Heart left ventricle (tissue), 13 donors: Measurements from ENCODE around the gene TRRAP.

Source experiments
- POLR2A ChIP-seq, 2 donors: fragments of 450-650 bp; IDR thresholded peaks; one replicate each; pipeline ENCODE4 v1.6.1; 2017; ENCODE audit warnings: antibody characterized with exemption in 2 of 2, mild to moderate bottlenecking in 2 of 2, moderate library complexity in 2 of 2
- TF ChIP-seq, protein P1 (sequence below), 12 donors: fragments of 200-600 bp; sonication (generic) in 4 of 12; IDR thresholded peaks; one replicate each; pipeline versions ENCODE4 v1.5.0 to v1.8.0; 2018 to 2022; ENCODE audit warnings: antibody characterized with exemption in 12 of 12, mild to moderate bottlenecking in 5 of 12
- donor health status: ischemic (EF 13 %, LVEDD 7.1; RV severe dilation, severe dysfunction).
- donor health status: DM: no; HTN: yes; CAD: no.
- donor health status: DM: no; HTN: no; CAD: no.
- donor health status: ischemic (EF 25% LVEDD 6.9; RV normal size, moderate dysfunction).
- donor health status: ischemic (EF 25% LVEDD 5.7; RV mildly dilated, moderate dysfunction).
- donor health status: ischemic (EF 35%, LVEDD 5.7; RV mildly dilated, moderate dysfunction).
- donor health status: nonischemic (EF 11% LVEDD 7.7; RV severe dilation, severe dysfunction).
- donor health status: DM: yes; HTN: yes; CAD: no.
- donor health status: PGD.
- donor health status: ischemic (EF 29% LVEDD 5.4; RV normal size, mild dysfunction).
- donor health status: nonischemic (EF 23%, LVEDD 6.1; RV moderate dilation, normal function).

- TF ChIP-seq, protein P1, sequence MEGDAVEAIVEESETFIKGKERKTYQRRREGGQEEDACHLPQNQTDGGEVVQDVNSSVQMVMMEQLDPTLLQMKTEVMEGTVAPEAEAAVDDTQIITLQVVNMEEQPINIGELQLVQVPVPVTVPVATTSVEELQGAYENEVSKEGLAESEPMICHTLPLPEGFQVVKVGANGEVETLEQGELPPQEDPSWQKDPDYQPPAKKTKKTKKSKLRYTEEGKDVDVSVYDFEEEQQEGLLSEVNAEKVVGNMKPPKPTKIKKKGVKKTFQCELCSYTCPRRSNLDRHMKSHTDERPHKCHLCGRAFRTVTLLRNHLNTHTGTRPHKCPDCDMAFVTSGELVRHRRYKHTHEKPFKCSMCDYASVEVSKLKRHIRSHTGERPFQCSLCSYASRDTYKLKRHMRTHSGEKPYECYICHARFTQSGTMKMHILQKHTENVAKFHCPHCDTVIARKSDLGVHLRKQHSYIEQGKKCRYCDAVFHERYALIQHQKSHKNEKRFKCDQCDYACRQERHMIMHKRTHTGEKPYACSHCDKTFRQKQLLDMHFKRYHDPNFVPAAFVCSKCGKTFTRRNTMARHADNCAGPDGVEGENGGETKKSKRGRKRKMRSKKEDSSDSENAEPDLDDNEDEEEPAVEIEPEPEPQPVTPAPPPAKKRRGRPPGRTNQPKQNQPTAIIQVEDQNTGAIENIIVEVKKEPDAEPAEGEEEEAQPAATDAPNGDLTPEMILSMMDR (IDR thresholded peaks at IDR 0.05), result no peak
- no peak for TF ChIP-seq POLR2A (IDR thresholded peaks at IDR 0.05)
Measured at GRCh38 chr7:98862716-98863420, 15.5 kb upstream of the TRRAP start.
